GM18951 (cell line): ENCODE data around the gene C1QL1.
"Not testable (repeated sequence)": the region's sequence is repeated elsewhere in the genome, so short reads cannot be mapped to it uniquely, and the experiment has no call there.

ENCODE experiments used
- POLR2A ChIP-seq: IDR thresholded peaks from 4 replicates; pipeline ENCODE4 v1.6.1; 2011; ENCODE audit warnings: mild to moderate bottlenecking; ENCODE audit not compliant: insufficient read length, insufficient read depth; ENCODE audit errors: extremely low read depth
- in situ Hi-C: fragments of 300-500 bp; cut with MboI; formaldehyde crosslinking; loops from one replicate; pipeline ENCODE4 v1.12.0; 2022; ENCODE audit warnings: low sequenced_read_pairs, mixed read lengths, inconsistent platforms; ENCODE audit not compliant: unreplicated experiment

Gene C1QL1

GRCh38 chr17:44961921-44962350, 6.2 kb downstream of the C1QL1 start:
- in situ Hi-C loops = no loop called here
- TF ChIP-seq POLR2A = no peak

- in situ Hi-C loops = no loop called here
- no peak for TF ChIP-seq POLR2A
Observed at GRCh38 chr17:44960691-44961090, 7.4 kb downstream of the C1QL1 start.

- TF ChIP-seq POLR2A = no peak
- in situ Hi-C loops = no loop called here
Observed at GRCh38 chr17:44959821-44960531, 8.1 kb downstream of the C1QL1 start.

- in situ Hi-C loops = no loop called here
- no peak for TF ChIP-seq POLR2A
Observed at GRCh38 chr17:44956998-44957981, 10.8 kb downstream of the C1QL1 start.

- TF ChIP-seq POLR2A = no peak
- in situ Hi-C loops = no loop called here
Observed at GRCh38 chr17:44955674-44956425, 12.3 kb downstream of the C1QL1 start.

- in situ Hi-C loops = no loop called here
- TF ChIP-seq POLR2A = no peak
Observed at GRCh38 chr17:44952946-44953475, 15.1 kb downstream of the C1QL1 start.

GRCh38 chr17:44948315-44948795, 19.7 kb downstream of the C1QL1 start:
- in situ Hi-C loops = no loop called here
- TF ChIP-seq POLR2A = no peak

GRCh38 chr17:44947461-44948314, 20.4 kb downstream of the C1QL1 start, which contains the start of gene KIF18B:
Gene KIF18B, minus strand, starts transcription at chr17:44947773. Its CDS starts 11,429 bp downstream, at chr17:44936344.
- in situ Hi-C loops = no loop called here
- TF ChIP-seq POLR2A = peak; percentile 95

- in situ Hi-C loops = not testable (repeated sequence)
Observed at GRCh38 chr17:44945652-44946051, 22.5 kb downstream of the C1QL1 start.

- in situ Hi-C loops = no loop called here
- no peak for TF ChIP-seq POLR2A
Observed at GRCh38 chr17:44942456-44942855, 25.6 kb downstream of the C1QL1 start.

- TF ChIP-seq POLR2A = no peak
- in situ Hi-C loops = no loop called here
Observed at GRCh38 chr17:44941712-44942331, 26.3 kb downstream of the C1QL1 start.

GRCh38 chr17:44940768-44941167, 27.3 kb downstream of the C1QL1 start:
- no peak for TF ChIP-seq POLR2A
- in situ Hi-C loops = no loop called here

- no peak for TF ChIP-seq POLR2A
- in situ Hi-C loops = no loop called here
Observed at GRCh38 chr17:44940317-44940716, 27.8 kb downstream of the C1QL1 start.
